Measurements from ENCODE around the gene OSBPL3. TPM values are rescaled to one million over a fixed set of nuclear protein-coding genes. Genes with fewer than 3 reads are reported as not detected.

Gene OSBPL3
- total RNA-seq, 4 donors from 2014 or later, result 8.9 to 22.6 (median 13.7) TPM

DNA sequence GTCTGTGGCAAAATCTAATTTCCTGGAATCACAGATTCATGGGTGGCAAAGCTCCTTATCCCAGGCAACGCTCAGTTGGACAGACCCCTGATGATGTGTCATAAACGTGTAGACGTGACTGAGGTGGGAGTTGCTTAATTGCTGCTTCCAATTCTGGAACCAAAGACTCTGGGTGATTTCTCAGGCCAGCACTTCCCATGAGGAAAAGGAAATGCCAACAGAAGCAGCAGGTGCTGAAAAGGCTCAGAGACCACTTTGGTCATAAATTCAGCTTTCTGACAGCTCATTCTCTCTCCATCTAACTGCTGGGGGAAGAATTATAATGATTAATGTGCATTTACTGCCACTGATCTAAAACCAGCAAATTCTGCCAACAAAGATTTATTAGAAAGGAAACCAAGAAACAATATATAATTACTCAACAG lies 88.7 kb downstream of the OSBPL3 start:
- TF ChIP-seq, protein P1, sequence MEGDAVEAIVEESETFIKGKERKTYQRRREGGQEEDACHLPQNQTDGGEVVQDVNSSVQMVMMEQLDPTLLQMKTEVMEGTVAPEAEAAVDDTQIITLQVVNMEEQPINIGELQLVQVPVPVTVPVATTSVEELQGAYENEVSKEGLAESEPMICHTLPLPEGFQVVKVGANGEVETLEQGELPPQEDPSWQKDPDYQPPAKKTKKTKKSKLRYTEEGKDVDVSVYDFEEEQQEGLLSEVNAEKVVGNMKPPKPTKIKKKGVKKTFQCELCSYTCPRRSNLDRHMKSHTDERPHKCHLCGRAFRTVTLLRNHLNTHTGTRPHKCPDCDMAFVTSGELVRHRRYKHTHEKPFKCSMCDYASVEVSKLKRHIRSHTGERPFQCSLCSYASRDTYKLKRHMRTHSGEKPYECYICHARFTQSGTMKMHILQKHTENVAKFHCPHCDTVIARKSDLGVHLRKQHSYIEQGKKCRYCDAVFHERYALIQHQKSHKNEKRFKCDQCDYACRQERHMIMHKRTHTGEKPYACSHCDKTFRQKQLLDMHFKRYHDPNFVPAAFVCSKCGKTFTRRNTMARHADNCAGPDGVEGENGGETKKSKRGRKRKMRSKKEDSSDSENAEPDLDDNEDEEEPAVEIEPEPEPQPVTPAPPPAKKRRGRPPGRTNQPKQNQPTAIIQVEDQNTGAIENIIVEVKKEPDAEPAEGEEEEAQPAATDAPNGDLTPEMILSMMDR (IDR thresholded peaks at IDR 0.05), result no peak
- no peak for TF ChIP-seq POLR2A (IDR thresholded peaks at IDR 0.05)
- intact Hi-C loops (cut with DNase I), result no loop called here
- Histone ChIP-seq H3K36me3 (peaks cover 0 to 17% (median 0%) of the 10 kb centered on the region in 3 donors), H3K4me3 (no peak overlapping the region), H3K9me3 (no peaks in the 10 kb centered on the region), H3K27me3 (no peaks in the 10 kb centered on the region), H3K4me1 (peaks cover 0 to 9% (median 0%) of the 10 kb centered on the region in 3 donors), H3K27ac (no peak overlapping the region)
- WGBS, 2 donors, result 40 to 58% methylated on average over 3 of the region's 3 CpGs
- no peak for DNase-seq

DNA sequence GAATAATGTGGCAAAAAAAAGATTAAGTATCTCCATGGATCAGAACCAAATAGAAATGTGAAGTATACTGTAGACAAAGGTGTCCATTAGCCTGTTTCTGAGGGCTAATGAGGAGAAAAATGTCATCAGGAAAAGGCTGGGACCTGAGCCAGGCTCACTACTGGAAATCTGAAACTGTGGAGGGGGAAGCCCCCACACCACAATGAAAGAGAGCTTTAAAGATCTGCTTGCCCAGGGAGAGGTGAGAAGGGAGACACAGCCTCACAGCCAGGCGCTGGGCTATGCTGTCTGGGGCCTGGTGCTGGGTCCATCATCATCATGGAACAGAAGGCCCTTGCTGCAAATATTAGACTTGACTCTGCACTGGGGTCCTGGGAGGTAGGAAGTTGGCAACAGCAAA lies 90.4 kb downstream of the OSBPL3 start:
- TF ChIP-seq POLR2A (IDR thresholded peaks at IDR 0.05), result no peak
- TF ChIP-seq, protein P1 (IDR thresholded peaks at IDR 0.05), result no peak
- DNase-seq, result no peak
- intact Hi-C loops (cut with DNase I), result no loop called here

DNA sequence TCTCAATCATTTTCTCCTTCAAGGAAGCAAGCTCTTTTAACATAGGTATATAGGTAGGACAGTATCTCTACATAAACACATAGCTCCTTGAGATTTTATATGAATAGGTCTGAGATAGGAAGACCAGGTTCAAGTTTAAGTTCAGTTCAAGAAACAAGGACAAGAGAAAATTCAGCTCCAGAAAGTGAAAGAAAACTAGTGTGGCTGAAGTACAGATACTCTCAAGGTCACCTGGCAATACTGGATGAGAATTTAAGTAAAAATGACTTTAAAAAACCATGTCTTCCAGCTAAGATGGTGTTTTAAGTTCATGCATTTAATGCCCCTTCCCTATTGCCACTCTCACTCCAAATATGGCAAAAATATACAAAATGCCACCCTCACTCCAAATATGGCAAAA lies 91.3 kb downstream of the OSBPL3 start:
- Histone ChIP-seq H3K27ac (no peak overlapping the region), H3K9me3 (no peaks in the 10 kb centered on the region), H3K4me1 (no peaks in the 10 kb centered on the region), H3K27me3 (no peaks in the 10 kb centered on the region), H3K36me3 (peaks cover 0 to 17% (median 0%) of the 10 kb centered on the region in 3 donors), H3K4me3 (no peak overlapping the region)
- intact Hi-C loops (cut with DNase I), result no loop called here
- DNase-seq, result no peak
- TF ChIP-seq, protein P1 (IDR thresholded peaks at IDR 0.05), result no peak
- TF ChIP-seq POLR2A (IDR thresholded peaks at IDR 0.05), result no peak

More for the DNA sequence above, 90.4 kb downstream of the OSBPL3 start:
- Histone ChIP-seq H3K4me3 (no peak overlapping the region), H3K36me3 (peaks cover 0 to 17% (median 0%) of the 10 kb centered on the region in 3 donors), H3K4me1 (no peaks in the 10 kb centered on the region), H3K27ac (no peak overlapping the region), H3K27me3 (no peaks in the 10 kb centered on the region), H3K9me3 (no peaks in the 10 kb centered on the region)
- WGBS, 2 donors, result 75 to 93% methylated on average over 1 of the region's 1 CpG

DNA sequence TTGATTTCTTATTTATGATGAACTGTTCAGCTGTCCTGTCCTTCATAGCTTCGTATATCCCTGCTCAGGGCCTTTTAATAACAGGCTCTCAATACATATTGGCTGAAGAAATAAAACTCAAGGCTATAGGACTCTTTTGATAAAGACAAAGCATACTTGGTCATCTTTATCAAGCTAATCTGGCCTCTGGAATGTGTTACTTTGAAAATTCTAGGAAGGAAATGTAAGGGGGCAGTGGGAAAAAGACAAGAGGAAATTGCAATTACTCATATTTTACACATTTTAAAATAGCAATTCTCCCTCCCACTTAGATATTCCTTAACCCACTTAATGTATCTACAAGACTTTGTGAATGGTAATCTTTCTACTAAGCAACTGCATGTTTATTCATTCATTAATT lies 94.3 kb downstream of the OSBPL3 start:
- WGBS, 2 donors, result 83 to 92% methylated on average over 1 of the region's 1 CpG
- Histone ChIP-seq H3K27ac (no peak overlapping the region), H3K9me3 (no peaks in the 10 kb centered on the region), H3K4me3 (no peak overlapping the region), H3K27me3 (no peaks in the 10 kb centered on the region), H3K4me1 (peaks cover 0 to 6% (median 0%) of the 10 kb centered on the region in 3 donors), H3K36me3 (peaks cover 0 to 11% (median 0%) of the 10 kb centered on the region in 3 donors)
- DNase-seq, result no peak
- TF ChIP-seq, protein P1 (IDR thresholded peaks at IDR 0.05), result no peak
- TF ChIP-seq POLR2A (IDR thresholded peaks at IDR 0.05), result no peak
- intact Hi-C loops (cut with DNase I), result no loop called here

DNA sequence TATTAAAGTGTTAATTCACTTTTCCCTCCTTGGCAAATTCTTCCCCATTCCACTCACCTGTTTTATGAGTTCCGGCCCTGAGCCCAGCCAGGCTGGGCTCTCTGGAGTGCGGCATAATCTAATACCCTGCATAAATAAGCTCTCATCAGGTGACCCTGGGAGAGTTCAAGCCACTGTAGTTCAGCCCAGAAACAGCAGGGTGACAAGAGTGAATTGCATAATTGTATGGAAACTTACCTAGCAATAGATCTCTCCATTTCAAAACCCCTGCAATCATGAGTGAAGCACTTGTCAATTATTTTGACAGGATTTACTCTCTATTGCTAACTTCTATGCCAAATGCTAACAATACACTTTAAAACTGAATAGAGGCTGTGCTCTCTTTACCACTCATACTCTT lies 94.7 kb downstream of the OSBPL3 start:
- peaks cover 0 to 7% (median 0%) of the 10 kb centered on the region in 3 donors for H3K36me3 ChIP-seq
- no peak overlapping the region for H3K4me3 ChIP-seq
- 84 to 94% methylated on average over 2 of the region's 2 CpGs for WGBS, 2 donors
- no peaks in the 10 kb centered on the region for H3K27me3 ChIP-seq
- H3K4me1 ChIP-seq, result peaks cover 0 to 6% (median 0%) of the 10 kb centered on the region in 3 donors
- TF ChIP-seq, protein P1 (IDR thresholded peaks at IDR 0.05), result no peak
- TF ChIP-seq POLR2A (IDR thresholded peaks at IDR 0.05), result no peak
- DNase-seq, result no peak
- H3K27ac ChIP-seq, result no peak overlapping the region
- H3K9me3 ChIP-seq, result no peaks in the 10 kb centered on the region
- intact Hi-C loops (cut with DNase I), result no loop called here

All from esophagus squamous epithelium (tissue), 5 donors.